ENCODE measurements around the gene BTBD2.
"Not testable (repeated sequence)": the region's sequence is repeated elsewhere in the genome, so short reads cannot be mapped to it uniquely, and the experiment has no call there.

Gene BTBD2

GRCh38 chr19:1990230-1991017 lies 25.1 kb downstream of the BTBD2 start:
- Histone ChIP-seq H3K4me3 (ENCODE audit: low read length) (no peak overlapping the region), H3K4me2 (ENCODE audit: low read depth, low read length) (no peak overlapping the region), H3K36me3 (replicated peaks; ENCODE audit: insufficient read depth, low read length) (peaks cover 5% of the 10 kb centered on the region), H3K9ac (ENCODE audit: low read length) (no peak overlapping the region), H4K20me1 (ENCODE audit: insufficient read depth, low read length) (no peaks in the 10 kb centered on the region), H3K79me2 (ENCODE audit: low read length) (no peaks in the 10 kb centered on the region), H3F3A (ENCODE audit: insufficient read depth, low read length) (no peaks in the 10 kb centered on the region), H3K27ac (ENCODE audit: low read length) (no peak overlapping the region), H2AFZ (ENCODE audit: low read length) (no peak overlapping the region), H3K27me3 (replicated peaks; ENCODE audit: insufficient read depth, low read length) (no peaks in the 10 kb centered on the region), H3K4me1 (ENCODE audit: low read length) (no peaks in the 10 kb centered on the region), H3K9me2 (replicated peaks; ENCODE audit: insufficient read depth, low read length) (no peaks in the 10 kb centered on the region), H3K9me3 (replicated peaks; ENCODE audit: insufficient read depth, low read length) (no peaks in the 10 kb centered on the region)
- DNase-seq = no peak
- no peak for TF ChIP-seq EZH2phosphoT487 (IDR thresholded peaks at IDR 0.05; ENCODE audit: low read length)
- TF ChIP-seq EZH2 (optimal IDR thresholded peaks at IDR 0.05; ENCODE audit: low read depth, low read length) = no peak
- TF ChIP-seq CTCF (IDR thresholded peaks at IDR 0.05; ENCODE audit: low read length) = no peak

- H3K36me3 ChIP-seq (replicated peaks; ENCODE audit: insufficient read depth, low read length) = peaks cover 5% of the 10 kb centered on the region
- H3K9me3 ChIP-seq (replicated peaks; ENCODE audit: insufficient read depth, low read length) = no peaks in the 10 kb centered on the region
- no peaks in the 10 kb centered on the region for H3K79me2 ChIP-seq (ENCODE audit: low read length)
- no peak overlapping the region for H2AFZ ChIP-seq (ENCODE audit: low read length)
- no peaks in the 10 kb centered on the region for H3K9me2 ChIP-seq (replicated peaks; ENCODE audit: insufficient read depth, low read length)
- H3K4me2 ChIP-seq (ENCODE audit: low read depth, low read length) = no peak overlapping the region
- no peaks in the 10 kb centered on the region for H3K27me3 ChIP-seq (replicated peaks; ENCODE audit: insufficient read depth, low read length)
- TF ChIP-seq CTCF (IDR thresholded peaks at IDR 0.05; ENCODE audit: low read length) (no peak), EZH2 (optimal IDR thresholded peaks at IDR 0.05; ENCODE audit: low read depth, low read length) (no peak), EZH2phosphoT487 (IDR thresholded peaks at IDR 0.05; ENCODE audit: low read length) (no peak)
- no peaks in the 10 kb centered on the region for H3F3A ChIP-seq (ENCODE audit: insufficient read depth, low read length)
- no peak for DNase-seq
- no peaks in the 10 kb centered on the region for H3K4me1 ChIP-seq (ENCODE audit: low read length)
- H4K20me1 ChIP-seq (ENCODE audit: insufficient read depth, low read length) = no peaks in the 10 kb centered on the region
- no peak overlapping the region for H3K27ac ChIP-seq (ENCODE audit: low read length)
- H3K4me3 ChIP-seq (ENCODE audit: low read length) = no peak overlapping the region
- no peak overlapping the region for H3K9ac ChIP-seq (ENCODE audit: low read length)
Measured at GRCh38 chr19:1989513-1990229, 25.8 kb downstream of the BTBD2 start.

GRCh38 chr19:1988464-1988863 lies 27.1 kb downstream of the BTBD2 start:
- H4K20me1 ChIP-seq (ENCODE audit: insufficient read depth, low read length); H3K9me3 ChIP-seq (replicated peaks; ENCODE audit: insufficient read depth, low read length); H3F3A ChIP-seq (ENCODE audit: insufficient read depth, low read length); H3K79me2 ChIP-seq (ENCODE audit: low read length); H3K27ac ChIP-seq (ENCODE audit: low read length); H3K4me3 ChIP-seq (ENCODE audit: low read length); H3K9ac ChIP-seq (ENCODE audit: low read length); H3K36me3 ChIP-seq (replicated peaks; ENCODE audit: insufficient read depth, low read length); H2AFZ ChIP-seq (ENCODE audit: low read length); H3K27me3 ChIP-seq (replicated peaks; ENCODE audit: insufficient read depth, low read length); DNase-seq; H3K9me2 ChIP-seq (replicated peaks; ENCODE audit: insufficient read depth, low read length); H3K4me1 ChIP-seq (ENCODE audit: low read length); H3K4me2 ChIP-seq (ENCODE audit: low read depth, low read length): not testable (repeated sequence)

Data from MM.1S (cell line).